ENCODE results near the gene FAM181A.

FAM181A gene

DNA sequence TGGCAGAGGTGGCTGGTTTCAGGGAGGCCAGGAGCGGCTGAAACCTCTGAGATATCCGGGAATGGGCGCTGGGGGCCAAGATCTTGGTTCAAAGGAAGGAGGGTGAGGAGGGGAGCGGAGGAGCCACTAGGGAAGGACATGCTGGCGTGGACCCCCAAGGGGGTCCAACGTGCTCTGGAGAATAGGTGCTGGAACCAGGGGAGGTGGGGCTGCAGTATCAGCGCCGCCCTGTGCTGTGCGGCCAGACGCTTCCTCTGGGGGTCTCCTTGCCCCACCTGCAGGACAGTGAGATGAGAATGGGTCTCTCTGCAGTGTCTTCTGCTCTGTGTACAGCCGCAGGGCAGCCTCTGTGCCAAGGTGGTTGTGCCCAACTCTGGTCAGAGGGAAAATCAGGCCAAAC lies 2.5 kb downstream of the FAM181A start:
- Histone ChIP-seq H3K9ac (ENCODE audit: low read length) (no peak overlapping the region), H4K20me1 (ENCODE audit: low read depth, low read length) (no peaks in the 10 kb centered on the region), H3K36me3 (ENCODE audit: low read length) (no peaks in the 10 kb centered on the region), H3K9me2 (replicated peaks; ENCODE audit: insufficient read depth, low read length) (no peaks in the 10 kb centered on the region), H3F3A (ENCODE audit: insufficient read depth) (no peaks in the 10 kb centered on the region), H2AFZ (ENCODE audit: low read depth, low read length, severe bottlenecking) (no peak overlapping the region), H3K27me3 (ENCODE audit: low read length) (no peaks in the 10 kb centered on the region), H3K4me3 (ENCODE audit: insufficient read depth, low read length, poor library complexity, severe bottlenecking) (no peak overlapping the region), H3K27ac (ENCODE audit: low read depth, low read length) (no peak overlapping the region), H3K9me3 (ENCODE audit: insufficient read depth, low read length) (no peaks in the 10 kb centered on the region), H3K4me2 (ENCODE audit: low read depth, low read length, poor library complexity, severe bottlenecking) (no peak overlapping the region), H3K79me2 (ENCODE audit: insufficient read depth, low read length) (no peaks in the 10 kb centered on the region)
- TF ChIP-seq EZH2phosphoT487 (conservative IDR thresholded peaks at IDR 0.05; ENCODE audit: low read length): no peak
- TF ChIP-seq, protein P1, sequence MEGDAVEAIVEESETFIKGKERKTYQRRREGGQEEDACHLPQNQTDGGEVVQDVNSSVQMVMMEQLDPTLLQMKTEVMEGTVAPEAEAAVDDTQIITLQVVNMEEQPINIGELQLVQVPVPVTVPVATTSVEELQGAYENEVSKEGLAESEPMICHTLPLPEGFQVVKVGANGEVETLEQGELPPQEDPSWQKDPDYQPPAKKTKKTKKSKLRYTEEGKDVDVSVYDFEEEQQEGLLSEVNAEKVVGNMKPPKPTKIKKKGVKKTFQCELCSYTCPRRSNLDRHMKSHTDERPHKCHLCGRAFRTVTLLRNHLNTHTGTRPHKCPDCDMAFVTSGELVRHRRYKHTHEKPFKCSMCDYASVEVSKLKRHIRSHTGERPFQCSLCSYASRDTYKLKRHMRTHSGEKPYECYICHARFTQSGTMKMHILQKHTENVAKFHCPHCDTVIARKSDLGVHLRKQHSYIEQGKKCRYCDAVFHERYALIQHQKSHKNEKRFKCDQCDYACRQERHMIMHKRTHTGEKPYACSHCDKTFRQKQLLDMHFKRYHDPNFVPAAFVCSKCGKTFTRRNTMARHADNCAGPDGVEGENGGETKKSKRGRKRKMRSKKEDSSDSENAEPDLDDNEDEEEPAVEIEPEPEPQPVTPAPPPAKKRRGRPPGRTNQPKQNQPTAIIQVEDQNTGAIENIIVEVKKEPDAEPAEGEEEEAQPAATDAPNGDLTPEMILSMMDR (IDR thresholded peaks at IDR 0.05; ENCODE audit: insufficient read depth, low read length, poor library complexity, severe bottlenecking): no peak

- Histone ChIP-seq H3K27ac (ENCODE audit: low read depth, low read length) (no peak overlapping the region), H3K4me2 (ENCODE audit: low read depth, low read length, poor library complexity, severe bottlenecking) (no peak overlapping the region), H3K79me2 (ENCODE audit: insufficient read depth, low read length) (no peaks in the 10 kb centered on the region), H3K9me2 (replicated peaks; ENCODE audit: insufficient read depth, low read length) (no peaks in the 10 kb centered on the region), H4K20me1 (ENCODE audit: low read depth, low read length) (no peaks in the 10 kb centered on the region), H3K27me3 (ENCODE audit: low read length) (no peaks in the 10 kb centered on the region), H3K9me3 (ENCODE audit: insufficient read depth, low read length) (no peaks in the 10 kb centered on the region), H3F3A (ENCODE audit: insufficient read depth) (no peaks in the 10 kb centered on the region), H3K4me3 (ENCODE audit: insufficient read depth, low read length, poor library complexity, severe bottlenecking) (no peak overlapping the region), H2AFZ (ENCODE audit: low read depth, low read length, severe bottlenecking) (no peak overlapping the region), H3K9ac (ENCODE audit: low read length) (no peak overlapping the region), H3K36me3 (ENCODE audit: low read length) (no peaks in the 10 kb centered on the region)
- TF ChIP-seq EZH2phosphoT487 (conservative IDR thresholded peaks at IDR 0.05; ENCODE audit: low read length): no peak
- TF ChIP-seq, protein P1 (IDR thresholded peaks at IDR 0.05; ENCODE audit: insufficient read depth, low read length, poor library complexity, severe bottlenecking): no peak
Measured at GRCh38 chr14:93930296-93930988, 3.3 kb downstream of the FAM181A start.

GRCh38 chr14:93930989-93931307 lies 3.8 kb downstream of the FAM181A start:
- H3K4me3 ChIP-seq (ENCODE audit: insufficient read depth, low read length, poor library complexity, severe bottlenecking): no peak overlapping the region
- no peak overlapping the region for H2AFZ ChIP-seq (ENCODE audit: low read depth, low read length, severe bottlenecking)
- no peaks in the 10 kb centered on the region for H3K79me2 ChIP-seq (ENCODE audit: insufficient read depth, low read length)
- H3K27ac ChIP-seq (ENCODE audit: low read depth, low read length): no peak overlapping the region
- H3K9ac ChIP-seq (ENCODE audit: low read length): no peak overlapping the region
- no peak overlapping the region for H3K4me2 ChIP-seq (ENCODE audit: low read depth, low read length, poor library complexity, severe bottlenecking)
- no peaks in the 10 kb centered on the region for H3K27me3 ChIP-seq (ENCODE audit: low read length)
- TF ChIP-seq, protein P1 (IDR thresholded peaks at IDR 0.05; ENCODE audit: insufficient read depth, low read length, poor library complexity, severe bottlenecking): no peak
- no peak for TF ChIP-seq EZH2phosphoT487 (conservative IDR thresholded peaks at IDR 0.05; ENCODE audit: low read length)
- no peaks in the 10 kb centered on the region for H4K20me1 ChIP-seq (ENCODE audit: low read depth, low read length)
- H3K9me3 ChIP-seq (ENCODE audit: insufficient read depth, low read length): no peaks in the 10 kb centered on the region
- H3K9me2 ChIP-seq (replicated peaks; ENCODE audit: insufficient read depth, low read length): no peaks in the 10 kb centered on the region
- no peaks in the 10 kb centered on the region for H3F3A ChIP-seq (ENCODE audit: insufficient read depth)
- H3K36me3 ChIP-seq (ENCODE audit: low read length): no peaks in the 10 kb centered on the region
